GM18508 (cell line): ENCODE measurements around the gene DNM3.
"Not testable (repeated sequence)": the region's sequence is repeated elsewhere in the genome, so short reads cannot be mapped to it uniquely, and the experiment has no call there.

Experiments
- ATAC-seq: cut with Tn5 transposase; IDR thresholded peaks from one replicate; pipeline ENCODE4 v1.9.1; 2021; ENCODE audit warnings: moderate number of reproducible peaks; ENCODE audit not compliant: insufficient read depth, unreplicated experiment

Gene DNM3

GRCh38 chr1:172287208-172287607, 445.9 kb downstream of the DNM3 start:
- no peak for ATAC-seq

DNA sequence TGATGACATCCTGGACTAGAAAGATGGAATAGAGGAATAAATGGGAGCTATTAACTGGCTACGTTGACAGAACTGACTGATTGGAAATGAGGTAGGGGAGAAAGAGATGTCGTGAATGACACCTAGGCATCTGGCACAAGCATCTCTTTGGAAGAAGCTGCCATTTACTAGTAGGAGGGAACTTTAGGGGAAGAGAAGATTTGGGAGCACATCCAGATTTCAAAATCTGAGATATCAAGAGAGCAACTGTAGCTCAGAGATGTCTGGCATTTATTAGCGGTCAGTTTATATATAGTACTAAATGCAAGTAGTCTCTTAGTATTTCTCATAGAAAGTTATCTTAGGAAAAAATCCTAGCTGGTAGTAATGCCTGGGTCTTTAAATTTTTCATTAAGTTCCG, 447.3 kb downstream of the DNM3 start:
- no peak for ATAC-seq

DNA sequence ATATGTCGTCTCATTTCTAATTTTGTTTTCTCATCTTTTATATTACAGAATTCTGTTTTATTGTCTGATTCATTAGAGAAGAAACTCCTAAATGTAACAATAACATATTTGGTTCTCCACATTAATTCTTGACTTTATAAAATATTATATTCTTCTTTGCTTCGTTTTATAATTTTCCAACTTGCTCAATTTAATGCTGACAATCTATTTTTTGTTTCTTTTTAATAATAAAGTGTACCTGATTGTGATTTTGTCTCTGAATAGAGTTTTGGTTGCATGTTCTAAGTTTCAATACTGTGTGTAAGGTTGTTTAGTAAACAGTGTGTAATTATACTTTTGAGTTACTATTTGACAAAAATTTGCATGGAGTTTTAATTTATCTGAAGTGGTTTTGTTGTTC, 448.1 kb downstream of the DNM3 start:
- no peak for ATAC-seq

DNA sequence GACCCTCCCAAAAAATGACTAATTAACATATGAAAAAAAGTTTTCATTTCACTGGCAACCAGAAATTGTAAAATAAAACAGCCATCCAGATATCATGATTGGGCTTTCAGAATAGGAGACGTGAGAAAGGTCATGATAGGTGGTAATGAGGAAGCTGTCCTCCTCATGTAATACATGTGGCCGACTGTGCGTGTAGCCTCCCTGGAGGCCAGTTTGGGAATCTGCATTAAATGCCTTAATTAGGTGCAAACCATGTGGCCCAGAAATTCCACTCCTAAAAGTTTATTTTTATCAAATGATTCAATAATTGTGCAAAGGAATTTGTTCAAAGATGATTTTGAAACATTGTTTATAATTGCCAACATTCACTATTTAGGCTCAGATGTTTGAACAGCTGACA, 451.5 kb downstream of the DNM3 start:
- no peak for ATAC-seq

GRCh38 chr1:172293429-172293828, 452.1 kb downstream of the DNM3 start:
- ATAC-seq = no peak

GRCh38 chr1:172298141-172298540, 456.8 kb downstream of the DNM3 start:
- no peak for ATAC-seq

GRCh38 chr1:172298911-172299310, 457.6 kb downstream of the DNM3 start:
- ATAC-seq = no peak

GRCh38 chr1:172299515-172299914, 458.2 kb downstream of the DNM3 start:
- ATAC-seq = no peak

DNA sequence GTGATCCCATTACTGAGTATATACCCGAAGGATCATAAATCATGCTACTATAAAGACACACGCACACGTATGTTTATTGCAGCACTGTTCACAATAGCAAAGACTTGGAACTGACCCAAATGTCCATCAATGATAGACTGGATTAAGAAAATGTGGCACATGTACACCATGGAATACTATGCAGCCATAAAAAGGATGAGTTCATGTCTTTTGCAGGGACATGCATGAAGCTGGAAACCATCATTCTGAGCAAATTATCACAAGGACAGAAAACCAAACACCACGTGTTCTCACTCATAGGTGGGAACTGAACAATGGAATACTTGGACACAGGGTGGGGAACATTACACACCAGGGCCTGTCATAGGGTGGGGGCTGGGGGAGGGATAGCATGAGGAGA, 466.2 kb downstream of the DNM3 start:
- ATAC-seq = not testable (repeated sequence)

- no peak for ATAC-seq
Measured at GRCh38 chr1:172308142-172308541, 466.8 kb downstream of the DNM3 start.

- ATAC-seq = no peak
Measured at GRCh38 chr1:172308577-172308976, 467.3 kb downstream of the DNM3 start.

- ATAC-seq = no peak
Measured at GRCh38 chr1:172320733-172321132, 479.4 kb downstream of the DNM3 start.

- ATAC-seq = no peak
Measured at GRCh38 chr1:172321451-172321850, 480.2 kb downstream of the DNM3 start.

- ATAC-seq = no peak
Measured at GRCh38 chr1:172322219-172323061, 481.1 kb downstream of the DNM3 start.

DNA sequence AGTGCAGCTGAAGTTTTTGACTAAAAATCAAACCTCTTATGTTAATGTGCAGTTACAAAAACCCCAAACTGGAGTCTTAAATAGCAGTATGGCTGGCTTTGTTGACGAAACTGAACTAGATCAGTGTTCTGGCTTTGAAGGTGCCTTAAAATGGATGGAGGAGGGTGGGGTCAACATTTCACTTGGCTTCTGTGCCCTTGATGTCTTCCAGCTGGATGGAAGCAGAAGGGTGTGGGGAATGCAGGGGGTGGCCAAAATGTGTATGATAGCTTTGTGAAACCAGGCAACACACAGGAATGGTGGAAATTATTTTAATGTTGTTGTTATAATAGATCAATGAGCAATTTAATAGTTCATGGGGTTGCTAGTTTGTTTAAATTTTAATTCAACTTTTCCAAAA, 482.4 kb downstream of the DNM3 start:
- ATAC-seq = no peak

DNA sequence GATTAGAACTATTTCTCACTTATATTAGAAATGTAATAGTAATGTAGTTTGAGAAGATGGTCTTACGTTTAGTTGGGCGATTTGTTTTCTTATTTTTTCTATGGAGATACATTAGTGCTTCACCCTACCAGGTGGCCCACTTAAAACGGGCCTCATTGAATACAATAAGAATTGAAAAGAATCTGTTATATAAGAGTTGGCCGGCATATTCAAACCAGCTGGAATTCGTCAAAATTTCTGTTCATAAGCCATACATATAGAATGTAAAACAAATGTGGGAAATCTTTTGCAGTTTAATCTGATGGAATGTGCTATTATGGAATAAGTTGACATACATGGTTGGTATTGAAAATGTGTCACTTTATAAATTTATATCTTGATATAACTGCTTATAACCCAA, 482.8 kb downstream of the DNM3 start:
- no peak for ATAC-seq

DNA sequence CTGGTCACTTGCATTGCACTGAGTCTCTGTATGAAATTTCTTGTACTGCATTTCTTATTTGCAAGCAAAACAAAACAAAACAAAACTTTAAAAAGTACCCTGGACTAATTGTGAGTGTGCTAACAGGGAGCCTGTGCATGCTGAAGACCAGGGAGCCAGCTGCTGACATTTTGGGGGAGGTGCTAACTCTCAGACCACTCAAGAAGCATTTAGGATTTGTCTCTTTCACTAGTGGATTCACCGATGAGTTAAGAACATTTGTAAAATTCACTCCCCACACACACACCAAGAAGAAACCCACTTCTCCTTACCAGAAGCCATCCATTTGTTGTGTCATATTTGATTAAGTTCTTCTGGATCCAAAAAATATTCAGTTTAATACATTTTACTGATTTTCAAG, 483.5 kb downstream of the DNM3 start:
- ATAC-seq = no peak

GRCh38 chr1:172325531-172325930, 484.2 kb downstream of the DNM3 start:
- no peak for ATAC-seq

GRCh38 chr1:172326136-172326535, 484.8 kb downstream of the DNM3 start:
- no peak for ATAC-seq

GRCh38 chr1:172328266-172328665, 487.0 kb downstream of the DNM3 start:
- no peak for ATAC-seq

DNA sequence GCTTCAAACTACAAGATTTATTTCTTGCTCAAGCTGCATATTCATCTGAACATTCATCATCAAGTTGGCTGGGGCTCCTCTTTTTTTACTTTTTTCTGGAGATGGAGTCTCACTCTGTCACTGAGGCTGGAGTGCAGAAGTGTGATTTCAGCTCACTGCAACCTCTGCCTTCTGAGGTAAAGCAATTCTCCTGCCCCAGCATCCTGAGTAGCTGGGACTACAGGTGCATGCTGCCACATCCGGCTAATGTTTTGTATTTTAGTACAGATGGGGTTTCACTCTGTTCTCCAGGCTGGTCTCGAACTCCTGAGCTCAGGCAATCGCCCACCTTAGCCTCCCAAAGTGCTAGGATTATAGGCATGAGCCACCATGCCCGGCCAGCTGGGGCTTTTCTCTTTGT, 490.9 kb downstream of the DNM3 start:
- no peak for ATAC-seq

GRCh38 chr1:172335377-172335776, 494.1 kb downstream of the DNM3 start:
- no peak for ATAC-seq
